SK-N-SH (cell line): ENCODE data around the gene TFB2M. TPM values are rescaled to one million over a fixed set of nuclear protein-coding genes. Genes with fewer than 3 reads are reported as not detected.
A peak's percentile ranks its signal among the peaks of the same experiment; 100 is the strongest.

Source experiments
- CTCF ChIA-PET: fragments of 300-600, 350-600 bp; formaldehyde crosslinking; extraction: SDS; loops from one replicate; lab custom pipeline; 2021; lab: Yijun Ruan, JAX
- POLR2A ChIA-PET: fragments of 350-600 bp; sonication (Branson Sonifier 250); formaldehyde crosslinking; extraction: SDS; loops from one replicate; lab custom pipeline; 2020; ENCODE audit warnings: antibody characterized with exemption, inconsistent platforms; lab: Yijun Ruan, JAX
- DNase-seq: peaks from one replicate; pipeline ENCODE4 v3.0.0; 2012
- H2AFZ ChIP-seq: fragments of 200-600 bp; sonication (generic); 2 replicates; pipeline ENCODE4 v1.8.1; 2016; ENCODE audit warnings: antibody characterized with exemption, mild to moderate bottlenecking, low read depth
- H3F3A ChIP-seq: fragments of 200-600 bp; sonication (generic); replicated peaks from 2 replicates; pipeline ENCODE3; 2016; ENCODE audit warnings: antibody characterized with exemption, mild to moderate bottlenecking; ENCODE audit not compliant: insufficient read depth
- H3K27ac ChIP-seq, 2 experiments: fragments of 200-500 bp in 1 of 2; fragments of 200-600 bp in 1 of 2; sonication (Bioruptor generic) in 1 of 2; sonication (generic), shearing (Covaris generic) in 1 of 2; 2 replicates each; pipeline versions ENCODE4 v1.5.1 to v1.6.1; 2014 to 2016; ENCODE audit warnings: low read depth in 2 of 2, inconsistent platforms in 1 of 2, low read length in 1 of 2, mild to moderate bottlenecking in 1 of 2, mixed read lengths in 1 of 2
- H3K27me3 ChIP-seq: fragments of 200-600 bp; sonication (generic), shearing (Covaris generic); 2 replicates; pipeline ENCODE4 v1.6.1; 2016; ENCODE audit warnings: mixed run types; ENCODE audit not compliant: insufficient read depth
- H3K36me3 ChIP-seq, 2 experiments: fragments of 200-500 bp in 1 of 2; fragments of 200-600 bp in 1 of 2; sonication (Bioruptor generic) in 1 of 2; sonication (generic) in 1 of 2; replicated peaks in 1 of 2; 2 replicates each; pipeline versions ENCODE3 to v1.5.1; 2014 to 2016; ENCODE audit warnings: low read length in 1 of 2, mild to moderate bottlenecking in 1 of 2; ENCODE audit not compliant: insufficient read depth in 2 of 2, control insufficient read depth in 1 of 2
- H3K4me1 ChIP-seq, 2 experiments: fragments of 200-500 bp in 1 of 2; fragments of 200-600 bp in 1 of 2; sonication (Bioruptor generic) in 1 of 2; sonication (generic), shearing (Covaris generic) in 1 of 2; 2 replicates each; pipeline versions ENCODE4 v1.5.1 to v1.6.1; 2014 to 2016; ENCODE audit warnings: low read depth in 1 of 2, low read length in 1 of 2, mixed run types in 1 of 2; ENCODE audit not compliant: insufficient read depth in 2 of 2, control insufficient read depth in 1 of 2
- H3K4me2 ChIP-seq: fragments of 200-600 bp; sonication (generic), shearing (Covaris generic); 2 replicates; pipeline ENCODE4 v1.6.1; 2017; ENCODE audit warnings: mixed run types
- H3K4me3 ChIP-seq, 2 experiments: fragments of 200-500 bp in 1 of 2; fragments of 200-600 bp in 1 of 2; sonication (Bioruptor generic) in 1 of 2; sonication (generic), shearing (Covaris generic) in 1 of 2; 2 replicates each; pipeline versions ENCODE4 v1.5.1 to v1.8.1; 2014 to 2016; ENCODE audit warnings: low read depth in 2 of 2, inconsistent platforms in 1 of 2, low read length in 1 of 2, mild to moderate bottlenecking in 1 of 2, mixed read lengths in 1 of 2, moderate library complexity in 1 of 2
- H3K79me2 ChIP-seq: fragments of 200-600 bp; sonication (generic); 2 replicates; pipeline ENCODE4 v1.8.1; 2017; ENCODE audit warnings: mild to moderate bottlenecking; ENCODE audit not compliant: insufficient read depth
- H3K9ac ChIP-seq: fragments of 200-600 bp; sonication (generic); 2 replicates; pipeline ENCODE4 v1.6.1; 2017; ENCODE audit warnings: mixed run types
- H3K9me2 ChIP-seq: fragments of 200-600 bp; sonication (generic); 2 replicates; pipeline ENCODE4 v1.6.1; 2017; ENCODE audit warnings: mixed run types
- H3K9me3 ChIP-seq: fragments of 200-600 bp; sonication (generic); 2 replicates; pipeline ENCODE4 v1.6.1; 2017; ENCODE audit warnings: mixed run types, mild to moderate bottlenecking, moderate library complexity
- H4K20me1 ChIP-seq: fragments of 200-600 bp; sonication (generic); 2 replicates; pipeline ENCODE4 v1.6.1; 2017; ENCODE audit warnings: mild to moderate bottlenecking, mixed run types; ENCODE audit not compliant: insufficient read depth
- ELF1 ChIP-seq: IDR thresholded peaks from 2 replicates; pipeline ENCODE4 v1.4.0; 2012
- EP300 ChIP-seq, 2 experiments: IDR thresholded peaks; 2 replicates each; pipeline versions ENCODE4 v1.4.0 to v1.6.1; 2012; ENCODE audit warnings: borderline replicate concordance in 1 of 2, low read depth in 1 of 2, low read length in 1 of 2
- EZH2phosphoT487 ChIP-seq: fragments of 200-600 bp; sonication (generic); IDR thresholded peaks from 2 replicates; pipeline ENCODE4 v1.6.1; 2017; ENCODE audit warnings: low read depth, mixed run types, mild to moderate bottlenecking, antibody characterized with exemption, moderate library complexity, borderline replicate concordance
- GABPA ChIP-seq: IDR thresholded peaks from 2 replicates; pipeline ENCODE4 v1.4.0; 2012; ENCODE audit warnings: low read depth, mild to moderate bottlenecking
- JUND ChIP-seq: IDR thresholded peaks from 2 replicates; pipeline ENCODE4 v1.4.0; 2012
- MEF2A ChIP-seq: IDR thresholded peaks from 2 replicates; pipeline ENCODE4 v1.4.0; 2012; ENCODE audit warnings: low read depth, borderline replicate concordance
- NFIC ChIP-seq: IDR thresholded peaks from 2 replicates; pipeline ENCODE4 v1.4.0; 2012; ENCODE audit warnings: borderline replicate concordance
- NRF1 ChIP-seq: IDR thresholded peaks from 2 replicates; pipeline ENCODE4 v1.6.1; 2012; ENCODE audit warnings: low read depth, mild to moderate bottlenecking, low read length
- POLR2AphosphoS5 ChIP-seq: IDR thresholded peaks from 2 replicates; pipeline ENCODE4 v1.6.1; 2012; ENCODE audit warnings: low read depth, low read length
- RCOR1 ChIP-seq: fragments of 150-350 bp; IDR thresholded peaks from 2 replicates; pipeline ENCODE4 v1.6.1; 2017; ENCODE audit warnings: antibody characterized with exemption, low read length
- REST ChIP-seq: IDR thresholded peaks from 2 replicates; pipeline ENCODE4 v1.6.1; 2012; ENCODE audit warnings: mild to moderate bottlenecking, low read depth, low read length, moderate library complexity
- RFX5 ChIP-seq: IDR thresholded peaks from 2 replicates; pipeline ENCODE4 v1.6.1; 2012; ENCODE audit warnings: mild to moderate bottlenecking, improper control_type of control experiment, low read length
- RXRA ChIP-seq: IDR thresholded peaks from 2 replicates; pipeline ENCODE4 v1.4.0; 2012; ENCODE audit warnings: low read depth, mild to moderate bottlenecking, borderline replicate concordance
- SIN3A ChIP-seq: IDR thresholded peaks from 2 replicates; pipeline ENCODE4 v1.6.1; 2012; ENCODE audit warnings: low read depth, mild to moderate bottlenecking, low read length, moderate library complexity, borderline replicate concordance
- SMC3 ChIP-seq: IDR thresholded peaks from 2 replicates; pipeline ENCODE4 v1.6.1; 2012; ENCODE audit warnings: low read depth, low read length, improper control_type of control experiment
- TAF1 ChIP-seq: IDR thresholded peaks from 2 replicates; pipeline ENCODE4 v1.6.1; 2012; ENCODE audit warnings: low read depth, mild to moderate bottlenecking, low read length, moderate library complexity, borderline replicate concordance
- USF1 ChIP-seq: IDR thresholded peaks from 2 replicates; pipeline ENCODE4 v1.4.0; 2012; ENCODE audit warnings: low read depth, borderline replicate concordance
- YY1 ChIP-seq: IDR thresholded peaks from 2 replicates; pipeline ENCODE4 v1.4.0; 2012; ENCODE audit warnings: low read depth, mild to moderate bottlenecking
- ZBTB33 ChIP-seq: IDR thresholded peaks from 2 replicates; pipeline ENCODE4 v1.4.0; 2012; ENCODE audit warnings: low read depth, borderline replicate concordance
- WGBS: methylation state at CpG from one replicate; pipeline ENCODE4 v1.1.6; 2017; ENCODE audit warnings: low lambda C conversion rate; 5-methylcytosine and 5-hydroxymethylcytosine counted together
- polyA plus RNA-seq, 3 experiments: library from polyadenylated mRNA; depleted of rRNA; stranded (reverse); fragments of >200 nt; gene quantifications; 2 replicates each; pipeline ENCODE4 v1.2.3, GENCODE V29; 2012

Gene TFB2M
- polyA plus RNA-seq, 1 of the 3 experiments (the other 2 are of a cell fraction) = 17.3 TPM

GRCh38 chr1:246592695-246593094 is 26.6 kb upstream of the TFB2M start (continued):
- peak; percentile 40; the same call in 1 of the 2 replicates for TF ChIP-seq ZBTB33
- TF ChIP-seq EP300 (IDR thresholded peaks at IDR 0.05; ENCODE audit: borderline replicate concordance in 1 of 2, low read depth in 1 of 2, low read length in 1 of 2) = peak; percentile 60 to 98
- peak; percentile 19; the same call in 1 of the 2 replicates for TF ChIP-seq YY1
- peak; percentile 65; the same call in 1 of the 2 replicates for TF ChIP-seq JUND
- TF ChIP-seq POLR2AphosphoS5 = peak; percentile 80; the same call in 1 of the 2 replicates
- TF ChIP-seq ELF1 = no peak
- TF ChIP-seq, all 33 proteins: peak for 16

GRCh38 chr1:246591958-246592357 is 25.9 kb upstream of the TFB2M start:
- Histone ChIP-seq H3K9ac (peak overlapping the region; percentile 42; the same call in 1 of the 2 replicates), H3K4me2 (peak overlapping the region; percentile 20)

More at GRCh38 chr1:246591958-246592357, 25.9 kb upstream of the TFB2M start:
- H3K27me3 ChIP-seq = no peaks in the 10 kb centered on the region
- DNase-seq = no peak
- WGBS = 88% methylated on average over 13 of the region's 13 CpGs
- H3F3A ChIP-seq = peaks cover 43% of the 10 kb centered on the region
- no peaks in the 10 kb centered on the region for H3K9me2 ChIP-seq
- no peaks in the 10 kb centered on the region for H3K9me3 ChIP-seq
- POLR2A ChIA-PET = no interaction called here
- TF ChIP-seq SIN3A (no peak), JUND (no peak), MEF2A (no peak), SMC3 (no peak), NRF1 (no peak), REST (no peak), NFIC (no peak), TAF1 (no peak), GABPA (no peak), USF1 (no peak), EZH2phosphoT487 (no peak), RXRA (no peak), RCOR1 (no peak), RFX5 (no peak)
- H3K4me1 ChIP-seq = peaks cover 10 to 25% of the 10 kb centered on the region in 2 experiments
- no peak overlapping the region for H2AFZ ChIP-seq
- no peaks in the 10 kb centered on the region; the same call in 1 of the 2 replicates for H4K20me1 ChIP-seq
- peaks cover 86% of the 10 kb centered on the region for H3K79me2 ChIP-seq
- peaks cover 10 to 27% of the 10 kb centered on the region in 2 experiments for H3K36me3 ChIP-seq
- H3K27ac ChIP-seq = peak overlapping the region; percentile 56 to 85; a peak in 3 of 4 replicates
- CTCF ChIA-PET = interaction anchor here (1.6 kb wide), 1 partner anchor 15 kb away, joined by 3 read pairs; no protein-coding TSS in a partner anchor
- H3K4me3 ChIP-seq = no peak overlapping the region
